Measurements from ENCODE around the gene CEP152.

CEP152 gene

DNA sequence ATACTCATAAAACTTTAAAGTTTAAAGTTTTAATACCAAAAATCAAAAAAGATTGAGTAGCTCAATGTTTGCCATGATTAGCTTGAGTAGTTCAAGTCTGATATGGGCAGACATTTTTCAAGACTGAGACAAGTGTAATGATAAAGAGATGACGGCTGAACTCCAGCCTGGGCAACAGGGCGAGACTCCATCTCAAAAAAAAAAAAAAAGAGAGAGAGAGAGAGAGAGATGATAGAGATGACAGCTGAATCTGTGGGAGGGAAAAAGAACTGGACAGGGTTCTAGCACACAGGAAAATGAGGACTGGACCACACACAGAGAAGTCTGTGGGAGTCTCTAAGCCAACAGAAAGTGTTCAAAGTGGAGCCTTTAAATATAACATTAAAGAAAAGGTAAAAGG lies 25.2 kb downstream of the CEP152 start:
- no peak overlapping the region for H3K4me3 ChIP-seq (ENCODE audit: low read depth, low read length)
- DNase-seq (ENCODE audit: low read depth): no peak
- TF ChIP-seq, protein P1, sequence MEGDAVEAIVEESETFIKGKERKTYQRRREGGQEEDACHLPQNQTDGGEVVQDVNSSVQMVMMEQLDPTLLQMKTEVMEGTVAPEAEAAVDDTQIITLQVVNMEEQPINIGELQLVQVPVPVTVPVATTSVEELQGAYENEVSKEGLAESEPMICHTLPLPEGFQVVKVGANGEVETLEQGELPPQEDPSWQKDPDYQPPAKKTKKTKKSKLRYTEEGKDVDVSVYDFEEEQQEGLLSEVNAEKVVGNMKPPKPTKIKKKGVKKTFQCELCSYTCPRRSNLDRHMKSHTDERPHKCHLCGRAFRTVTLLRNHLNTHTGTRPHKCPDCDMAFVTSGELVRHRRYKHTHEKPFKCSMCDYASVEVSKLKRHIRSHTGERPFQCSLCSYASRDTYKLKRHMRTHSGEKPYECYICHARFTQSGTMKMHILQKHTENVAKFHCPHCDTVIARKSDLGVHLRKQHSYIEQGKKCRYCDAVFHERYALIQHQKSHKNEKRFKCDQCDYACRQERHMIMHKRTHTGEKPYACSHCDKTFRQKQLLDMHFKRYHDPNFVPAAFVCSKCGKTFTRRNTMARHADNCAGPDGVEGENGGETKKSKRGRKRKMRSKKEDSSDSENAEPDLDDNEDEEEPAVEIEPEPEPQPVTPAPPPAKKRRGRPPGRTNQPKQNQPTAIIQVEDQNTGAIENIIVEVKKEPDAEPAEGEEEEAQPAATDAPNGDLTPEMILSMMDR (IDR thresholded peaks at IDR 0.05; ENCODE audit: insufficient read depth, low read depth, low read length, missing control alignments): no peak

DNA sequence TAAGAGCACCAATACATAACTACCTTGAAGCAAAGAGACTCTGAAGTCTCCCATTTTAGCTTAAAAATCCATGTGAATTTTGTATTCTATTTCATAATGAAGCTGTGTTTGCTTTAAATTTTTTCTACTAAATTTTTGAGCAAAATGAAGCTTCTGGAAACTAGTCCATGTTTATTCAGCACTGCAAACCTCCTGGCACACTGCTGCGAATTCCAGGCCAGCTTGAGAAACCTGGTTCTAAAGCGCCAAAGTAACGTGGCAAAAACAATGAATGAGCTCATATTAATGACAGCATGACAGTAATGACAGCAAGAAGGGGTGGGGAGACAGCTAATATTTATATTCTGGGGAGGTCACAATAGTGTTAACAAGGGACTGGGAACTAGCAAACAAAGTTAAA lies 25.7 kb downstream of the CEP152 start:
- no peak for DNase-seq (ENCODE audit: low read depth)
- TF ChIP-seq, protein P1 (IDR thresholded peaks at IDR 0.05; ENCODE audit: insufficient read depth, low read depth, low read length, missing control alignments): no peak
- no peak overlapping the region for H3K4me3 ChIP-seq (ENCODE audit: low read depth, low read length)

DNA sequence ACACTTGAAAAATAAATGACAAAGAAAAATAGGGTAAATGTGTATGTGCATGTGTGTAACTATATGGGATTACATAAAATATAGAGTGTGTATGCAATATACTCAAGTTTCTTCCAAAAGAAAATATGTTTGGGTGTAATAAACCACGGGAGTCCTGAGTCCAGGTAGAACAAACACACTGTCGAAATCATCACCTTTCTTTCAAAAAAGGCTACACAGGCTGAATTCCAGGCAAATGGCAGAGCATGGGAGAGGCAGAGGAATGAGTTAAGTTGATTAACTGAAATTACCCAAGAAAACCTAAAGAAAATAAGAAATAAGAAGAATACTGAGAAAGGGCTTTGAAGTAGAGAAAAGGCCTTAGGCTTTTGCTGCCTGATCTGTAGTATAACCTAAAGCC lies 26.1 kb downstream of the CEP152 start:
- DNase-seq (ENCODE audit: low read depth): no peak
- TF ChIP-seq, protein P1 (IDR thresholded peaks at IDR 0.05; ENCODE audit: insufficient read depth, low read depth, low read length, missing control alignments): no peak
- no peak overlapping the region for H3K4me3 ChIP-seq (ENCODE audit: low read depth, low read length)

DNA sequence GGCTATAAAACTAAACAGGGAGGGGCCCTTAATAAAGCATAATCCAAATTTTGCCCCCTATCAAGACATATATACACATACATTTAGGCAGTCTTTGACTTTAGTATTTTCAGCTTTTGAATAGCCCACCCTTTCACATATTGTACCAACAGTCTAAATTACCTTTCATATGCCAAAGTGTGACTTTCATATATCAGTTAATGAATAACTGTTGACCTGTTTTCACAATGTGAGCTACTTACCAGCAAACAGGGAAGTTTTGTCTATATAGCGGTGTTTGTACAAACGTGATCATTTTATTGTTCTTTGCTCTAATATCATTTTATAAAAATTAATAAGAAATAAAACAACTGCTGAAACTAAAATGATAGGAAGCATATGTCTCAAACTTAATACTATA lies 28.0 kb downstream of the CEP152 start:
- TF ChIP-seq, protein P1 (IDR thresholded peaks at IDR 0.05; ENCODE audit: insufficient read depth, low read depth, low read length, missing control alignments): no peak
- DNase-seq (ENCODE audit: low read depth): no peak
- H3K4me3 ChIP-seq (ENCODE audit: low read depth, low read length): no peak overlapping the region

DNA sequence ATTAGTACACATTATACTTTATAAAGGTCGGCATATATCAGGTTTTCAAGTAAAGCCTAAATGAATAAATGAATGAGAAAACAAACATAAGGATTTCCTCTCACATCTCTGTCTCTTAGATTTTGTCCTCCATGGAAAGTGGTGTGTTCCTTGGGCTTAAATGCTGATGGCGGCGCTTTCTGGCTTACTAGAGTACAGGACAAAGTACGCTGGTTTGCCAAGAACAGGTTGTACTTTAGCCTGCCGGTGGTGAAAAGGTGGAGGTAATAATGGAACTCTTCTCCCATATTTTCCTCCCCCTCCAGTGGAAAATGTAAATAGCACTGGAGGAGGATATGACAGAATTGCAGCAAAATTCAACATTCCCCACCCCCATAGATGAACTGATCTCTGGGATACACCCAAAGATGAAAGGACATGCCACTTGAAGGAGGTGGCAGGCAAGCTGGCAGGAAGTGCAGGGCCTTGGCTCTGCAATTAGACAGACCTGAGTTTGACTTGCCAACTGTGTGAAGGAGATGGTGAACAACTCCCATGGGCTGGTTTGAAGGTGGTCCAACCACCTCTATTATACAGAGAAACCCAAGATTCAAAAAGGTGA lies 29.3 kb downstream of the CEP152 start:
- no peak for DNase-seq (ENCODE audit: low read depth)
- no peak overlapping the region for H3K4me3 ChIP-seq (ENCODE audit: low read depth, low read length)
- TF ChIP-seq, protein P1 (IDR thresholded peaks at IDR 0.05; ENCODE audit: insufficient read depth, low read depth, low read length, missing control alignments): no peak

DNA sequence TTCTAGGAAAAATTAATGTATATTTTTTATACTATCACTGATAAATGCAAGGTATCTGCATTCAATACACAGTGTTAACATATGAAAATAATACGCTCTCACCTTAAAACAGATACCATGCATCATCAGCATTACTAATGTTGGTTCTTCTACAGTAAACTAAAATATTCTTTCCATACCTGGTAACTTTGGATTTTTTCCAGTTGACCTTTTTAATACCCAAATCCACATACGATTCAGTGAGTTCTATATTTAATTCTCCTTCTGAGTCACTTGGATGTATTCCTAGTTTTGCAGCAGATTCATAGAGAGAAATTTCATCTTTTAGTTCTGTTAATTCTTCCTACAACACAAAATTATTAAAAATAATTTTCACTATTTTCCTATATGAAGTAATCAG lies 29.9 kb downstream of the CEP152 start:
- TF ChIP-seq, protein P1 (IDR thresholded peaks at IDR 0.05; ENCODE audit: insufficient read depth, low read depth, low read length, missing control alignments): no peak
- no peak overlapping the region for H3K4me3 ChIP-seq (ENCODE audit: low read depth, low read length)
- DNase-seq (ENCODE audit: low read depth): no peak

DNA sequence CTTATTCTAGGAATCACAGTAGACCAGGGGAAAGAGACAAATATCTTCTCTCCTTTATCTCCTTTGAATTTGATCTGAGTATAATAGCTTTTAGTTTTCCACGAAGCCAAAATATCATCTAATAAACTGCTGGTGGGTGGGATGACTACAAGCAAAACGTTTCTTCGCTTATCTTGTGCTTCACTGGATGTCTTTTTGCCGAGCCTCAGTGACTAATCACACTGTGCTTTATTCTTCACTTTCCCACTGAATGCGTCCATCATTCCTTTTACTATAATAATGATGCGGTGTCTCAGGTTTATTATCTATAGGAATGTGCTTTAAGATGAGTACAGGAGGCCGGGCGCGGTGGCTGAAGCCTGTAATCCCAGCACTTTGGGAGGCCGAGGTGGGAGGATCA lies 32.5 kb downstream of the CEP152 start:
- no peak for DNase-seq (ENCODE audit: low read depth)
- H3K4me3 ChIP-seq (ENCODE audit: low read depth, low read length): no peak overlapping the region
- TF ChIP-seq, protein P1 (IDR thresholded peaks at IDR 0.05; ENCODE audit: insufficient read depth, low read depth, low read length, missing control alignments): no peak

Measured in GM12865 (cell line).